Trophoblast cell (in vitro differentiated cells and primary cell): ENCODE data around the gene SASH1.

ENCODE experiments used
- DNase-seq, 2 donors: peaks; one replicate each; pipeline ENCODE4 v3.0.0-alpha.2; 2016
- H2AFZ ChIP-seq: 2 replicates; pipeline ENCODE4 v1.6.1; 2013; ENCODE audit warnings: low read length, moderate library complexity, mild to moderate bottlenecking; ENCODE audit not compliant: insufficient read depth, poor library complexity
- H2AK5ac ChIP-seq: 2 replicates; pipeline ENCODE4 v1.6.1; 2013; ENCODE audit warnings: mild to moderate bottlenecking, low read length
- H2BK120ac ChIP-seq: 2 replicates; pipeline ENCODE4 v1.6.1; 2013; ENCODE audit warnings: low read length, mild to moderate bottlenecking, moderate library complexity; ENCODE audit not compliant: insufficient read depth, poor library complexity
- H2BK12ac ChIP-seq: 2 replicates; pipeline ENCODE4 v1.6.1; 2013; ENCODE audit warnings: mild to moderate bottlenecking, low read length, moderate library complexity
- H2BK5ac ChIP-seq: 2 replicates; pipeline ENCODE4 v1.6.1; 2013; ENCODE audit warnings: low read length, low read depth, moderate library complexity, mild to moderate bottlenecking; ENCODE audit not compliant: poor library complexity
- H3K14ac ChIP-seq: 2 replicates; pipeline ENCODE4 v1.6.1; 2013; ENCODE audit warnings: mild to moderate bottlenecking, low read length
- H3K18ac ChIP-seq: 2 replicates; pipeline ENCODE4 v1.6.1; 2013; ENCODE audit warnings: mild to moderate bottlenecking, low read length
- H3K23ac ChIP-seq: 2 replicates; pipeline ENCODE4 v1.6.1; 2013; ENCODE audit warnings: low read length
- H3K27ac ChIP-seq: 2 replicates; pipeline ENCODE4 v1.5.1; 2013; ENCODE audit warnings: low read depth, mild to moderate bottlenecking, inconsistent platforms, low read length, moderate library complexity
- H3K27me3 ChIP-seq: 2 replicates; pipeline ENCODE4 v1.6.1; 2013; ENCODE audit warnings: inconsistent platforms, mild to moderate bottlenecking, low read length, moderate library complexity; ENCODE audit not compliant: insufficient read depth
- H3K36me3 ChIP-seq, 2 experiments: 1 replicate in 1 of 2; 2 replicates in 1 of 2; pipeline ENCODE4 v1.6.1; 2013; ENCODE audit warnings: low read length in 2 of 2, mild to moderate bottlenecking in 2 of 2, moderate library complexity in 1 of 2; ENCODE audit not compliant: insufficient read depth in 2 of 2, control insufficient read depth in 1 of 2
- H3K4ac ChIP-seq: 2 replicates; pipeline ENCODE4 v1.6.1; 2013; ENCODE audit warnings: low read depth, mild to moderate bottlenecking, low read length, moderate library complexity
- H3K4me1 ChIP-seq, 2 experiments: 1 replicate in 1 of 2; 2 replicates in 1 of 2; pipeline ENCODE4 v1.6.1; 2013; ENCODE audit warnings: low read length in 2 of 2, mild to moderate bottlenecking in 2 of 2, moderate library complexity in 1 of 2; ENCODE audit not compliant: insufficient read depth in 2 of 2, control insufficient read depth in 1 of 2
- H3K4me2 ChIP-seq: 2 replicates; pipeline ENCODE4 v1.6.1; 2013; ENCODE audit warnings: inconsistent platforms, mild to moderate bottlenecking, low read length, moderate library complexity
- H3K4me3 ChIP-seq: 2 replicates; pipeline ENCODE4 v1.5.1; 2013; ENCODE audit warnings: mild to moderate bottlenecking, low read depth, low read length, inconsistent platforms
- H3K79me1 ChIP-seq: one replicate; pipeline ENCODE4 v1.6.1; 2013; ENCODE audit warnings: low read length
- H3K79me2 ChIP-seq: 2 replicates; pipeline ENCODE4 v1.6.1; 2013; ENCODE audit warnings: low read length, mild to moderate bottlenecking; ENCODE audit not compliant: control insufficient read depth, insufficient read depth, poor library complexity
- H3K9ac ChIP-seq: 2 replicates; pipeline ENCODE4 v1.6.1; 2013; ENCODE audit warnings: mild to moderate bottlenecking, low read length
- H3K9me3 ChIP-seq: 2 replicates; pipeline ENCODE4 v1.6.1; 2013; ENCODE audit warnings: low read depth, mild to moderate bottlenecking, control low read depth, inconsistent platforms, low read length; ENCODE audit not compliant: insufficient read depth
- H4K12ac ChIP-seq: 2 replicates; pipeline ENCODE4 v1.6.1; 2013; ENCODE audit warnings: low read depth, mild to moderate bottlenecking, low read length, moderate library complexity
- H4K8ac ChIP-seq: 2 replicates; pipeline ENCODE4 v1.6.1; 2013; ENCODE audit warnings: low read depth, mild to moderate bottlenecking, low read length, moderate library complexity
- H4K91ac ChIP-seq: one replicate; pipeline ENCODE4 v1.6.1; 2013; ENCODE audit warnings: low read depth, mild to moderate bottlenecking, low read length, moderate library complexity
- WGBS: extraction: QIAGEN DNeasy Blood & Tissue Kit; methylation state at CpG from one replicate; pipeline ENCODE4 v1.1.7; 2013; ENCODE audit warnings: missing lambda C conversion rate; ENCODE audit not compliant: insufficient read length, insufficient coverage; ENCODE audit errors: extremely low coverage; 5-methylcytosine and 5-hydroxymethylcytosine counted together

SASH1 gene

DNA sequence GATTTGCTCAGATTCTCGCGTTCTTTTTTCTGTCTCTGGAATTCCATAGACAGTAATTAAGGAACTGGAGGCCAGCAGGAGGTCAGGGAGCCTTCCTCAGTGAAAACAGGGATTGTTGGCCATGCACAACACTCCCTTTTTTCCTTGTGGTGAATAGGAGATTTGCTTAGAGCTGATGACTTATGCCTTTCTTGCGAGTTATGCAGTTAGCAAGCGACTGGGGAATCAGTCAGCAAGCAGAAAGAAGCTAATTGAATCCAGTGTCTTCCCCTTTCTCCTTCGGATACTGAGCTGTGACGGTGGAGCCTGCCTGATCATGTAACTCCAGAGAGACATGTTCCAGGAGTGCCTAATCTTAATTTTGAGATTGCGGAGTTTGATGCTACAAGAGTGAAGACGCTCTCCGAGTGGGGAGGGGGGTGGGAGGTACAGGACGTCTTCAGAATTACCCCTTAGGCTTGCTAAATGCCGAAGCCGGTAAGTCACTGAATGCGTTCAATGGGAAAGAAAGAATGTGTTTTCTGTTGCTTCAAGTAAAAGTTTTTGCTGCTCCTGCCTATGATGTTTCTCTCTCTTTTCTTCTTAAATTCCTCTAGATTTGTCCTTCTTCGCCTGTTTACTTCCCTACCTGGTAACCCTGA lies 165.9 kb downstream of the SASH1 start:
- H3K4me3 ChIP-seq = peak overlapping the region; percentile 17
- H3K79me2 ChIP-seq = no peaks in the 10 kb centered on the region
- H2BK12ac ChIP-seq = peak overlapping the region; percentile 47
- no peak overlapping the region for H4K12ac ChIP-seq
- peak overlapping the region; percentile 65 for H3K4me2 ChIP-seq
- peaks cover 1% of the 10 kb centered on the region for H3K9me3 ChIP-seq
- H3K23ac ChIP-seq = no peak overlapping the region
- peak; percentile 33 to 52 for DNase-seq
- peak overlapping the region; percentile 19 for H3K9ac ChIP-seq
- H2AFZ ChIP-seq = no peak overlapping the region
- no CpG with 5 or more reads among the region's 14 CpGs for WGBS
- peak overlapping the region; percentile 26 for H4K91ac ChIP-seq
- no peak overlapping the region for H3K14ac ChIP-seq
- peak overlapping the region; percentile 62 for H4K8ac ChIP-seq
- H2BK5ac ChIP-seq = peak overlapping the region; percentile 58
- peak overlapping the region; percentile 53 for H2BK120ac ChIP-seq
- peaks cover 13% of the 10 kb centered on the region for H3K79me1 ChIP-seq
- H3K4me1 ChIP-seq = peaks cover 15 to 17% of the 10 kb centered on the region in 2 experiments
- no peak overlapping the region for H2AK5ac ChIP-seq
- no peak overlapping the region for H3K4ac ChIP-seq
- H3K27ac ChIP-seq = peak overlapping the region; percentile 89
- peak overlapping the region; percentile 55 for H3K18ac ChIP-seq
- H3K27me3 ChIP-seq = no peaks in the 10 kb centered on the region
- no peaks in the 10 kb centered on the region for H3K36me3 ChIP-seq

DNA sequence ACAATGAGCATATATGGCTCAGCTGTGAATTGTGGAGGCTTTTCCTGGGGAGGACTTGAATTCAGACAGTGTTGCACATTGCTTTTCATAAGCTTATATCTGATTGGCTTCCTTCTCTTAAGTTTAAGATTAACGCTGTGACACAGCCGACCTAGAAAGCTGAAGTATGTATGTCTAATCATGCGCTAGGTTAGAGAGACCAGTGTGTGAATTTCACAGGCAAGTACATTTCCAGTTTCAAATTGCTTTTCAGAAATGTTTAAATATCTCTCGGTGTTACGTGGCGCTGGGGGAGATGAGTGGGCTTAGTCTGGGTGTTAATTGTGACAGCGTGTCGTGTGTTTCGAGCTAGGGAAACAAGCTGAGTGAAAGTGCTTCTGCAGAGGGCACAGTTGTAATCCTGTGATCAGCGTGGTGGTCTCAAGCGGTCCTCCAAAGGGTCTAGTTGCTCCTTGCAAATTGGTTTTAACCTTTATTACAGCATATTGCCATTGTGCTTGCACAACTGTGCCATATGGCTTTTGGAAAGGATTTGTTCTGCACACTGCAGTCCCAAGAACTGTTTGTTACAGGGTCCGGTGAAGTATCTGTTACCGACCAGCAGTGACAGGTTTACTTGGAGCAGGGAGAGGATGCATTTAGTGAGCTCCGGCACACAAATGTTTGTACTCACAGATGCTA lies 166.6 kb downstream of the SASH1 start:
- no peaks in the 10 kb centered on the region for H3K36me3 ChIP-seq
- peak overlapping the region; percentile 51 for H2BK12ac ChIP-seq
- no peak overlapping the region for H3K18ac ChIP-seq
- H2BK5ac ChIP-seq = peak overlapping the region; percentile 47
- no peak overlapping the region for H2BK120ac ChIP-seq
- H2AFZ ChIP-seq = no peak overlapping the region
- peak overlapping the region; percentile 89 for H3K27ac ChIP-seq
- H2AK5ac ChIP-seq = no peak overlapping the region
- no peak overlapping the region for H4K12ac ChIP-seq
- H3K79me1 ChIP-seq = peaks cover 13% of the 10 kb centered on the region
- peaks cover 20 to 23% of the 10 kb centered on the region in 2 experiments for H3K4me1 ChIP-seq
- no peak overlapping the region for H3K14ac ChIP-seq
- H3K27me3 ChIP-seq = no peaks in the 10 kb centered on the region
- DNase-seq = no peak
- H3K9ac ChIP-seq = peak overlapping the region; percentile 60
- peak overlapping the region; percentile 48 for H4K91ac ChIP-seq
- H3K79me2 ChIP-seq = no peaks in the 10 kb centered on the region
- H3K4me2 ChIP-seq = peak overlapping the region; percentile 65
- no peak overlapping the region for H4K8ac ChIP-seq
- peak overlapping the region; percentile 45 for H3K4me3 ChIP-seq
- WGBS = no CpG with 5 or more reads among the region's 14 CpGs
- no peak overlapping the region for H3K23ac ChIP-seq
- peaks cover 1% of the 10 kb centered on the region for H3K9me3 ChIP-seq
- no peak overlapping the region for H3K4ac ChIP-seq

DNA sequence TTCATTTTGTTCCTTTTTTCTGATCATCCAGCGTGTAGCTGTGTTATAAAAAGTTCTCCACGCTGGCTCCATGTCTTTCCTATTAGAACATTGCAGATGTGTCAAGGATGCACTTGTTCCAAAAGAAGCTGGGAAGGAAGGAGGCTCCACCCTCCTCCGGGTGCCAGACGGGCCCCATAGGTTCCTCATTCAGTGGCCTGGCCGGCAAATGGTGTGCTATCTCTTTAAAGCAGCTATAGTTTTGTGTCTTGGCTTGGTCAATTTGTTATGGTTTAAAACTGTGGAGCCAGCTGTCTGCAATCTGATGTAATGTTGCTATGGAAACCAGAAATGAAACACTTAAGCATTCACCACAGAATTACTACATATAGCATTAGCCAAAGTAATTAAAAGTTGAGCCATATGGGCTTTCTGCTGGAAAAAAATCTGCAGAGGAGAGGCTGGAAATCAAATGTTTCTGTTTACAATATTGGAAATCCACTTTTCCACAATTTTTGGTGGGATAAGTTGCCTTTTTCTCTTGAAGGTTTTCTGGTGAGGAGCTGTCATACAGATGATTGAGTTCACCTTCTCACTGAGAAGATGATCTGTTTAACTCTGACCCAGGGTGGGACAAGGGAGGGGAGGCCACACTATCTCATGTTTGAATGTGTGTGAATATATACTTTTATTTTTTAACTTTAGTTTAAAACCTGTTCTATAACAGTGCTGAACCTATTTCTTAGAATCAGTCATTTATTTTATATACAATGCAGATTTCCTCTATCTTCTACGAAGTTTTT lies 167.4 kb downstream of the SASH1 start:
- Histone ChIP-seq H2BK12ac (no peak overlapping the region), H3K4me1 (peaks cover 20 to 23% of the 10 kb centered on the region in 2 experiments), H4K12ac (no peak overlapping the region), H3K4me2 (peak overlapping the region; percentile 65), H4K91ac (no peak overlapping the region), H3K79me1 (peaks cover 13% of the 10 kb centered on the region), H2AK5ac (no peak overlapping the region), H3K14ac (no peak overlapping the region), H3K18ac (no peak overlapping the region), H3K36me3 (no peaks in the 10 kb centered on the region), H2BK120ac (no peak overlapping the region), H3K4me3 (no peak overlapping the region), H2AFZ (no peak overlapping the region), H3K27ac (no peak overlapping the region), H3K9me3 (peaks cover 1% of the 10 kb centered on the region), H3K27me3 (no peaks in the 10 kb centered on the region), H3K23ac (no peak overlapping the region), H4K8ac (no peak overlapping the region), H3K4ac (no peak overlapping the region), H2BK5ac (no peak overlapping the region), H3K79me2 (no peaks in the 10 kb centered on the region), H3K9ac (no peak overlapping the region)
- DNase-seq = peak; percentile 59 to 93
- no CpG with 5 or more reads among the region's 6 CpGs for WGBS

DNA sequence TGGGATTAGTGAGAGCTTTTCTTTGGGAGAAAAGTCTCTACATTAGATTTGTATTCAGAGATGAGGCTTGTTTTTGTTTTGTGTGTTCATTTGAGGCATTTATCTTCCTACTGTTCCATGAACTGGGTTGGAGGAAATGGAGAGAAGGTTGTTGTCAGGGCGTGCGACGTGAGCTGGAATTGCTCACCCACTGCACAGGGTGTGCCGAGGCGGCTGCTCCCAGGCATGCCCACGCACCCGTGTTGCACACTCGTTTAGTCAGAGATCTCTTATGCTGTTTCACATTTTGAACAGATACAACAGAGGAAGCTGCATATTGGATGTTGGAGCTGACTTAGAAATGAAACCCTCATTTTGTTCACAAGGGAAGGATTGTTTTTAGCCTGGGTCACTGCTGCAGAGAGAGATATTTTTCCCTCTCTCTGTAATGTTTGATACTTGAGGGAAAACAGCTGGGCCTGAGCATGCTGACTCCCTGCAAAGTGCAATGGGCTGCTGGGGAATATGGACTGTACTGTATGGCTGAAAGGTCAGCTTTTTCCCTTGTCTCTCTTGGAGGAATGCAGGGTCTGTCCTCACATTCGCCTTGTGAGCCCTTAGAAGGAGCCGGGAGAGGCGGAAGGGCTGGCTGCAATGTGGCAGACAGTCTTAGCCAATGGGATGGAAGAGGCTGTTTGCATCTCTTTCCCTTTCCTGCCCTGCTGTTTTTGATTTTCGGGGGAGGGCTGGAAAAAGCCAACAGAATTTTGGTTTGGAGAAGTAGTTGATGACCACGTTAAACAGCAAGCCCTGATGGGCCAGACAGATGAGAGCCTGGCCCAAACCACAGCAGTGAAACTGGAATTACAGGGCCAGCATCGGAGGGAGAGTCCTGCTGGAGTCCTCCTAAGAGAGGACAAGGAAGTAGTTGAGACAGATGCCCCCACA lies 170.8 kb downstream of the SASH1 start:
- Histone ChIP-seq H2BK120ac (no peak overlapping the region), H3K4ac (no peak overlapping the region), H3K27ac (no peak overlapping the region), H3K79me2 (no peaks in the 10 kb centered on the region), H3K18ac (no peak overlapping the region), H3K9ac (no peak overlapping the region), H3K23ac (no peak overlapping the region), H4K91ac (peak overlapping the region; percentile 31), H3K9me3 (peaks cover 1% of the 10 kb centered on the region), H4K8ac (no peak overlapping the region), H3K4me2 (no peak overlapping the region), H4K12ac (no peak overlapping the region), H3K27me3 (no peaks in the 10 kb centered on the region), H2BK12ac (no peak overlapping the region), H2BK5ac (no peak overlapping the region), H2AK5ac (peak overlapping the region; percentile 75), H3K4me3 (peak overlapping the region; percentile 8), H2AFZ (peak overlapping the region; percentile 52), H3K36me3 (peaks cover 5 to 12% of the 10 kb centered on the region in 2 experiments), H3K79me1 (peaks cover 6% of the 10 kb centered on the region), H3K14ac (no peak overlapping the region), H3K4me1 (peaks cover 15 to 18% of the 10 kb centered on the region in 2 experiments)
- DNase-seq = peak in 1 of 2 donors; percentile 4
- no CpG with 5 or more reads among the region's 14 CpGs for WGBS
